ENCODE measurements around the gene PRSS22. TPM values are rescaled to one million over a fixed set of nuclear protein-coding genes. Genes with fewer than 3 reads are reported as not detected.

Gene PRSS22
- total RNA-seq, 8 experiments from 2014 or later, result 0.81 to 1.0 TPM; not detected in 6

GRCh38 chr16:2806286-2806685 lies 51.7 kb downstream of the PRSS22 start:
- ATAC-seq (replicated peaks in 6 of 8), result no peak
- WGBS, 10 experiments, result 30 to 80% (median 57%) methylated on average over 1 to 3 of the region's 5 CpGs; no CpG with 5 or more reads in 3 of the 10 experiments
- no peak overlapping the region for H3K27ac ChIP-seq
- in situ Hi-C loops (cut with MboI; ENCODE audit: low pct_unique_long_range_greater_than_20kb in 2 of 9, low sequenced_read_pairs in 9 of 9, unreplicated experiment in 9 of 9), result no loop called here
- no peaks in the 10 kb centered on the region for H3K4me1 ChIP-seq (replicated peaks in 1 of 2)
- no peak overlapping the region for H3K4me3 ChIP-seq

GRCh38 chr16:2804728-2805127 lies 53.2 kb downstream of the PRSS22 start:
- no peak for ATAC-seq (replicated peaks in 6 of 8)
- Histone ChIP-seq H3K27ac (no peak overlapping the region), H3K4me1 (replicated peaks in 1 of 2) (no peaks in the 10 kb centered on the region), H3K4me3 (no peak overlapping the region)
- 60 to 80% (median 80%) methylated on average over 1 of the region's 4 CpGs; no CpG with 5 or more reads in 7 of the 10 experiments for WGBS, 10 experiments
- in situ Hi-C loops (cut with MboI; ENCODE audit: low pct_unique_long_range_greater_than_20kb in 2 of 9, low sequenced_read_pairs in 9 of 9, unreplicated experiment in 9 of 9), result no loop called here

DNA sequence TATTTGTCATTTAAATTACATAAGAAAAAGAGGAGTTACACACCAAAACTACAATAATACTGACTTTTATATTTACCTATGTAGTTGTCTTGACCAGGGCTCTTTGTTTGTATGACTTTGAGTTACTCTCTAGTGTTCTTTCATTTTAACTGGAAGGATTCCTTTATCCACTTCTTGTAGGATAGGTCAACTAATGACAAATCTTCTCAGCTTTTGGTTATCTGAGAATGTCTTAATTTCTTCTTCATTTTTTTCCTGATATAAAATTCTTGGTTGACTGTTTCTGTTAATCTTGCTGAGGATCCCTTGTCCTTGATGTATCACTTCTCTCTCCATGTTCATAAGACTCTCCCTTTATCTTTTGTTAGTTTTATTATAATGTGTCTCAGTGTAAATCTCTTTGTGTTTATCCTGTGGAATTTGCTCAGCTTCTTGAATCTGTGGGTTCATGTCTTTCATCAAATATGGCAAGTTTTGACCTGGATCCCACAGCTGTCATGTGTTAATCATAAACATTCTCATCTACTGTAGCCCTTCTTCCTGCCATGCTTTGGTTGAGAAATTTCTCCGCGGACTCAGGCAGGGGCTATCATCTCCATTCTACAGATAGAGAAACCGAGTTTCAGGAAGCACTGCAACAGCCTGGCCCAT lies 54.3 kb downstream of the PRSS22 start:
- no peak overlapping the region for H3K27ac ChIP-seq
- H3K4me3 ChIP-seq, result no peak overlapping the region
- in situ Hi-C loops (cut with MboI; ENCODE audit: low pct_unique_long_range_greater_than_20kb in 2 of 9, low sequenced_read_pairs in 9 of 9, unreplicated experiment in 9 of 9), result no loop called here
- H3K4me1 ChIP-seq (replicated peaks in 1 of 2), result no peaks in the 10 kb centered on the region
- ATAC-seq (replicated peaks in 6 of 8), result no peak
- WGBS, 10 experiments, result 20 to 92% (median 67%) methylated on average over 1 to 3 of the region's 3 CpGs; no CpG with 5 or more reads in 3 of the 10 experiments

Other genes with a start within 250 kb of the PRSS22 start
- 10 to 100 TPM; 17.6 to 30.0 (median 26.2) TPM for gene KCTD5, start 175.6 kb downstream of the PRSS22 start, total RNA-seq
- gene PRSS27, start 137.9 kb downstream of the PRSS22 start, total RNA-seq, result 1 to 10 TPM; 1.1 to 7.5 (median 4.2) TPM
- 100 to 1,000 TPM in 5 of 8 experiments, 10 to 100 TPM in 3; 66.4 to 557 (median 130) TPM for gene SRRM2, start 105.5 kb downstream of the PRSS22 start, total RNA-seq
- gene ELOB, start 80.9 kb downstream of the PRSS22 start, total RNA-seq, result 100 to 1,000 TPM; 244 to 395 (median 281) TPM
- gene PRSS33, start 70.6 kb downstream of the PRSS22 start, total RNA-seq, result under 1 TPM in 4 of 8 experiments, not detected in 4; 0.22 to 0.51 (median 0.33) TPM
- gene PRSS41, start 59.7 kb downstream of the PRSS22 start, total RNA-seq, result not detected
- gene PRSS21, start 40.9 kb downstream of the PRSS22 start, total RNA-seq, result 1 to 10 TPM in 2 of 8 experiments, not detected in 6; 1.5 to 1.8 TPM
- gene ZG16B, start 27.9 kb downstream of the PRSS22 start, total RNA-seq, result 1 to 10 TPM in 3 of 8 experiments, under 1 TPM in 1, not detected in 4; 0.54 to 1.4 (median 1.2) TPM
- 100 to 1,000 TPM in 1 of 8 experiments, 10 to 100 TPM in 7; 41.6 to 136 (median 49.4) TPM for gene FLYWCH2, start 25.0 kb upstream of the PRSS22 start, total RNA-seq
- 10 to 100 TPM; 15.0 to 55.9 (median 23.0) TPM for gene FLYWCH1, start 53.8 kb upstream of the PRSS22 start, total RNA-seq
- gene KREMEN2, start 106.1 kb upstream of the PRSS22 start, total RNA-seq, result 1 to 10 TPM in 5 of 8 experiments, under 1 TPM in 3; 0.36 to 5.3 (median 1.6) TPM
- gene PAQR4, start 111.2 kb upstream of the PRSS22 start, total RNA-seq, result 10 to 100 TPM in 7 of 8 experiments, 1 to 10 TPM in 1; 1.6 to 36.4 (median 16.8) TPM
- gene PKMYT1, start 122.3 kb upstream of the PRSS22 start, total RNA-seq, result 10 to 100 TPM in 3 of 8 experiments, 1 to 10 TPM in 4, under 1 TPM in 1; 0.36 to 48.7 (median 3.6) TPM
- 1 to 10 TPM in 1 of 8 experiments, under 1 TPM in 7; 0.15 to 1.9 (median 0.32) TPM for gene CLDN9, start 154.8 kb upstream of the PRSS22 start, total RNA-seq
- 1 to 10 TPM in 4 of 8 experiments, under 1 TPM in 4; 0.27 to 6.0 (median 1.3) TPM for gene CLDN6, start 160.0 kb upstream of the PRSS22 start, total RNA-seq
- gene TNFRSF12A, start 162.2 kb upstream of the PRSS22 start, total RNA-seq, result 100 to 1,000 TPM in 1 of 8 experiments, 10 to 100 TPM in 4, 1 to 10 TPM in 3; 4.3 to 144 (median 14.3) TPM
- 10 to 100 TPM; 30.2 to 71.4 (median 40.8) TPM for gene HCFC1R1, start 165.8 kb upstream of the PRSS22 start, total RNA-seq
- gene THOC6, start 165.9 kb upstream of the PRSS22 start, total RNA-seq, result 10 to 100 TPM in 6 of 8 experiments, 1 to 10 TPM in 2; 6.8 to 32.1 (median 14.0) TPM
- gene BICDL2, start 178.8 kb upstream of the PRSS22 start, total RNA-seq, result under 1 TPM; 0.11 to 0.95 (median 0.21) TPM
- 1 to 10 TPM in 3 of 8 experiments, under 1 TPM in 5; 0.11 to 1.7 (median 0.75) TPM for gene MMP25, start 188.4 kb upstream of the PRSS22 start, total RNA-seq
- gene IL32, start 207.5 kb upstream of the PRSS22 start, total RNA-seq, result 10 to 100 TPM in 3 of 8 experiments, 1 to 10 TPM in 3, under 1 TPM in 2; 0.22 to 41.3 (median 4.0) TPM
- under 1 TPM in 6 of 8 experiments, not detected in 2; 0.17 to 0.71 (median 0.40) TPM for gene ZSCAN10, start 241.1 kb upstream of the PRSS22 start, total RNA-seq